ENCODE results near the gene BST2. TPM values are rescaled to one million over a fixed set of nuclear protein-coding genes. Genes with fewer than 3 reads are reported as not detected.

Gene BST2, protein sequence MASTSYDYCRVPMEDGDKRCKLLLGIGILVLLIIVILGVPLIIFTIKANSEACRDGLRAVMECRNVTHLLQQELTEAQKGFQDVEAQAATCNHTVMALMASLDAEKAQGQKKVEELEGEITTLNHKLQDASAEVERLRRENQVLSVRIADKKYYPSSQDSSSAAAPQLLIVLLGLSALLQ
- total RNA-seq, result 100 to 1,000 TPM in 1 of 6 donors, 10 to 100 TPM in 5; 30.4 to 197 (median 74.1) TPM

DNA sequence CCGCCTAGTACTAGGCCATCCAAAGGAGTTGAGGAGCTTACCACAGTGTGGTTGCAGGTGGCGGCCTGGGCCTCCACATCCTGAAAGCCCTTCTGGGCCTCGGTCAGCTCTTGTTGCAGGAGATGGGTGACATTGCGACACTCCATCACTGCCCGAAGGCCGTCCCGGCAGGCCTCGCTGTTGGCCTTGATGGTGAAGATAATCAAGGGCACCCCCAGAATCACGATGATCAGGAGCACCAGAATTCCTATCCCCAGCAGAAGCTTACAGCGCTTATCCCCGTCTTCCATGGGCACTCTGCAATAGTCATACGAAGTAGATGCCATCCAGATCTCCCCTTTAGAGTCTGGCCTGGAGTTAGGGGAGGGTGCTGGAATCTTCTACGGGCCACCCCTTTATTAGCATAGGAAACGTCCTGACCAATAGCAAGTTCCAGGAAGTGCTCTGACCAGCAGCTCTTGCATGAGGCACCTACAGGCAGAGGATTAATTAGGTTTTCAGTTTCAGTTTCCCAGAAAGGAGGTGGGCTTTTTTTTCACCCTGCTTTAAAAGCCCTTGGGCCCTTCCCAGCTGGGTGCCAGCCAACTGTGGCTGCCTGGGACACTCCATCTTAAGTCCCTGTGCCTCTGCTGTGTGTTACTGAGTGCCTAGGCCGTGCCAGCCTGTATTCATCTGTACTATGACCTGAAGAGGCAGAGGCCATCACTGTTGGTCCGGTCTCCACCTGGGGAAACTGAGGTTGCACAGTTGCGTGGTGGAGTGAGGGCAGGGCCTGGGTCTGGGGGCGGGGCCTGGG is at the start of gene BST2:
Gene BST2 (minus strand): TSS at position 381 of the 796 bp plus-strand sequence. CDS start 55 bp downstream, at position 326.
- no peaks in the 10 kb centered on the region for H3K27me3 ChIP-seq
- H3K36me3 ChIP-seq, result peaks cover 0 to 4% (median 0%) of the 10 kb centered on the region in 4 donors
- H3K27ac ChIP-seq, result peak within 1 kb of the TSS; percentile 85 to 94 (median 90)
- peaks cover 36 to 52% (median 41%) of the 10 kb centered on the region in 4 donors for H3K4me1 ChIP-seq
- peak; percentile 56 to 78 for DNase-seq
- peak; percentile 91 to 94 for ATAC-seq (ENCODE audit: low FRiP score in 2 of 2)
- WGBS, 2 donors, result 34 to 40% methylated on average over 1 to 18 of the region's 18 CpGs
- H3K4me3 ChIP-seq, result peak within 1 kb of the TSS; percentile 12 to 70 (median 44)
- H3K9me3 ChIP-seq, result no peaks in the 10 kb centered on the region
- no peak for TF ChIP-seq EP300 (IDR thresholded peaks at IDR 0.05)
- peak in 2 of 4 donors; percentile 49 to 64 for TF ChIP-seq POLR2A (IDR thresholded peaks at IDR 0.05)
- peak; percentile 51 to 68 for TF ChIP-seq POLR2AphosphoS5 (IDR thresholded peaks at IDR 0.05)
- TF ChIP-seq, protein P1, sequence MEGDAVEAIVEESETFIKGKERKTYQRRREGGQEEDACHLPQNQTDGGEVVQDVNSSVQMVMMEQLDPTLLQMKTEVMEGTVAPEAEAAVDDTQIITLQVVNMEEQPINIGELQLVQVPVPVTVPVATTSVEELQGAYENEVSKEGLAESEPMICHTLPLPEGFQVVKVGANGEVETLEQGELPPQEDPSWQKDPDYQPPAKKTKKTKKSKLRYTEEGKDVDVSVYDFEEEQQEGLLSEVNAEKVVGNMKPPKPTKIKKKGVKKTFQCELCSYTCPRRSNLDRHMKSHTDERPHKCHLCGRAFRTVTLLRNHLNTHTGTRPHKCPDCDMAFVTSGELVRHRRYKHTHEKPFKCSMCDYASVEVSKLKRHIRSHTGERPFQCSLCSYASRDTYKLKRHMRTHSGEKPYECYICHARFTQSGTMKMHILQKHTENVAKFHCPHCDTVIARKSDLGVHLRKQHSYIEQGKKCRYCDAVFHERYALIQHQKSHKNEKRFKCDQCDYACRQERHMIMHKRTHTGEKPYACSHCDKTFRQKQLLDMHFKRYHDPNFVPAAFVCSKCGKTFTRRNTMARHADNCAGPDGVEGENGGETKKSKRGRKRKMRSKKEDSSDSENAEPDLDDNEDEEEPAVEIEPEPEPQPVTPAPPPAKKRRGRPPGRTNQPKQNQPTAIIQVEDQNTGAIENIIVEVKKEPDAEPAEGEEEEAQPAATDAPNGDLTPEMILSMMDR (IDR thresholded peaks at IDR 0.05), result no peak

DNA sequence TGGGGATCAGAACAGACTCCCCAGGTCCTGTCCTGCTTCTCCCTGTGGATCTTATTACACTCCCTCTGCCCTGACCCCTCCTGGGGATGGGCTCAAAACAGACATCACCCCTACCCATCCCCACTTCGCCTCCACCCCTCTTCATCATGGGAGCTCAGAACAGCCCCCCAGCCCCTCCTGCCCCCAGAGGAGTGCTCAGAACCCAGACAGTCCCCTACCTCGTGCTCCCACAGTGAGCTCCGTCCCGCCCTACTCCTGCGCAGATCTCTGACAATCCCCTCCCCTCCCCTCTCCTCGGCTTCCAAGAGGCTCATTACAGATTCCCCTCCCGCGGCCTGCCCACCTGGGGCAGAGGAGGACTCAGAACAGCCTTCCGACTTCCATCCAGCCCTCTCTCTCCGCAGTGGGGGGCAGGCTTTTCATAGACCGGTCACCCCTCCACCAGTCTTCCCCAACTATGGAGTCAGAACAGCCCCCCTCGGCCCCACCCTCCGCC is 49.2 kb upstream of the BST2 start:
- no peak for TF ChIP-seq POLR2A (IDR thresholded peaks at IDR 0.05)
- TF ChIP-seq EP300 (IDR thresholded peaks at IDR 0.05), result no peak
- TF ChIP-seq, protein P1 (IDR thresholded peaks at IDR 0.05), result no peak
- no peak for TF ChIP-seq POLR2AphosphoS5 (IDR thresholded peaks at IDR 0.05)
- Histone ChIP-seq H3K27ac (no peak overlapping the region), H3K9me3 (no peaks in the 10 kb centered on the region), H3K4me1 (peaks cover 5 to 20% (median 8%) of the 10 kb centered on the region in 4 donors), H3K27me3 (peaks cover 3 to 31% (median 16%) of the 10 kb centered on the region in 4 donors), H3K36me3 (no peaks in the 10 kb centered on the region), H3K4me3 (no peak overlapping the region)
- 2 to 23% methylated on average over 7 to 8 of the region's 13 CpGs for WGBS, 2 donors
- DNase-seq (no peak), ATAC-seq (ENCODE audit: low FRiP score in 2 of 2) (no peak)

DNA sequence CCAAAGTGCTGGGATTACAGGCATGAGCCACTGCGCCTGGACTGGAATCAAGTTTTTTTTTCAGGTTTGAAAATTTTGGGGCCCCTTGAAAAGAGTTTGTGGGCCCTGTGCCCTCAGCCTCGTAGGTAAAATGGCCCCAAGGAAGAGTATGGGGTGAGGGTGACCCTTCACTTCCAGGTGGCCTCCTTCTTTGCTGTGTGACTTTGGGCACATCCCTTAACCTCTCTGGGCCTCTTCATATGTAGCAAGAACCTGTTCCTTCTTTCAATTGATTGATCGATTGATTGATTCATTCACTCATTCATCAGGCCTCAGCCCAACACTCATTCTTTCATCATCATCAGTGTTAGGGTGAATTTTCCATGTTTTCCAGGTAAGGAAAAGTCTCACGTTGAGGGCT is 46.4 kb upstream of the BST2 start:
- H3K4me3 ChIP-seq, result no peak overlapping the region
- no peaks in the 10 kb centered on the region for H3K9me3 ChIP-seq
- DNase-seq, result no peak
- H3K27me3 ChIP-seq, result peaks cover 3 to 38% (median 19%) of the 10 kb centered on the region in 4 donors
- H3K27ac ChIP-seq, result no peak overlapping the region
- TF ChIP-seq, protein P1 (IDR thresholded peaks at IDR 0.05), result no peak
- TF ChIP-seq POLR2A (IDR thresholded peaks at IDR 0.05) (no peak), POLR2AphosphoS5 (IDR thresholded peaks at IDR 0.05) (no peak), EP300 (IDR thresholded peaks at IDR 0.05) (no peak)
- H3K36me3 ChIP-seq, result no peaks in the 10 kb centered on the region
- ATAC-seq (ENCODE audit: low FRiP score in 2 of 2), result no peak
- WGBS, 2 donors, result 88 to 97% methylated on average over 4 of the region's 4 CpGs
- peaks cover 12 to 33% (median 15%) of the 10 kb centered on the region in 4 donors for H3K4me1 ChIP-seq

DNA sequence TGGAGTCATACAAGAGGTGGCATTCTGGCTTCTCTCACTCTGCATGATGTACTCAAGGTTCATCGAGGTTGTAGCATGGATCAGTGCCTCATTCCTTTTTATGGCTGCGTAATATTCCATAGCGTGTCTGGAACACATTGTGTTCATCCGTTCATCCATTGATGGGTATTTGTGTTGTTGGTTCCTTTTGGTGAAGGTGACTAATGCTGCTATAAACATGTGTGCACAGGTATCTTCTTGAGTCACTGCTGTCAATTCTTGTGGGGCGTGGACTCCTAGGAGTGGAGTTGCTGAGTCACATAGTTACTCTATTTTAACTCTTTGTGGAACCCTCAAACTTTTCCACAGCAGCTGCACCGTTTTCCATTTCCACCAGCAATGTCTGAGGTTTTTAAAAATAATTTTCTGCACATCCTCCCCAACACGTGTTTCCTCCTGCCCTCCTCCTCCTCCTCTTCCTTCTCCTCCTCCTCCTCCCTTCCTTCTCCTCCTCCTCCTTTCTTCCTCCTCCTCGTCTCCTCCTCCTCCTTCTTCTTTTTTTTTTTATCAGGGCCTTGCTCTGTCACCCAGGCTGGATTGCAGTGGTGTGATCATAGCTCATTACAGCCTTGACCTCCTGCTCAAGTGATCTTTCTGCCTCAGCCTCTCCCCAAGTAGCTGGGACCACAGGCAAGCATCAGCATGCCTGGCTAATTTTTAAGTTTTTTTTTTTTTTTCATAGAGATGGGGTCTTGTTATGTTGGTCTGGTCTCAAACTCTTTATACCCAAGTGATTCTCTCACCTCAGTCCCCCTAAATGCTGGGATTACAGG is 45.0 kb upstream of the BST2 start:
- Histone ChIP-seq H3K27ac (no peak overlapping the region), H3K9me3 (no peaks in the 10 kb centered on the region), H3K4me3 (no peak overlapping the region), H3K27me3 (peaks cover 2 to 26% (median 12%) of the 10 kb centered on the region in 4 donors), H3K36me3 (no peaks in the 10 kb centered on the region), H3K4me1 (peaks cover 8 to 26% (median 11%) of the 10 kb centered on the region in 4 donors)
- 53 to 56% methylated on average over 8 of the region's 8 CpGs for WGBS, 2 donors
- no peak for DNase-seq
- TF ChIP-seq, protein P1 (IDR thresholded peaks at IDR 0.05), result no peak
- TF ChIP-seq POLR2A (IDR thresholded peaks at IDR 0.05) (no peak), POLR2AphosphoS5 (IDR thresholded peaks at IDR 0.05) (no peak), EP300 (IDR thresholded peaks at IDR 0.05) (no peak)
- no peak for ATAC-seq (ENCODE audit: low FRiP score in 2 of 2)

All from upper lobe of left lung (tissue), 6 donors.